Measurements from ENCODE around the gene CXCL5.
"Not testable (repeated sequence)": the region's sequence is repeated elsewhere in the genome, so short reads cannot be mapped to it uniquely, and the experiment has no call there.

CXCL5 gene

GRCh38 chr4:73974352-73974751 lies 24.1 kb downstream of the CXCL5 start:
- FAIRE-seq = no peak
- DNase-seq (ENCODE audit: low spot score) = no peak

GRCh38 chr4:73970945-73971344 lies 27.5 kb downstream of the CXCL5 start:
- DNase-seq (ENCODE audit: low spot score) = no peak
- no peak for FAIRE-seq

- FAIRE-seq = no peak
- no peak for DNase-seq (ENCODE audit: low spot score)
Measured at GRCh38 chr4:73970011-73970410, 28.5 kb downstream of the CXCL5 start.

- DNase-seq (ENCODE audit: low spot score) = no peak
- no peak for FAIRE-seq
Measured at GRCh38 chr4:73967866-73968265, 30.6 kb downstream of the CXCL5 start.

GRCh38 chr4:73964862-73965611 lies 33.4 kb downstream of the CXCL5 start:
- FAIRE-seq (no peak), DNase-seq (ENCODE audit: low spot score) (no peak)

- FAIRE-seq (no peak), DNase-seq (ENCODE audit: low spot score) (no peak)
Measured at GRCh38 chr4:73962724-73963123, 35.8 kb downstream of the CXCL5 start.

GRCh38 chr4:73959041-73959440 lies 39.4 kb downstream of the CXCL5 start:
- not testable (repeated sequence) for DNase-seq (ENCODE audit: low spot score)

GRCh38 chr4:73952352-73952751 lies 46.1 kb downstream of the CXCL5 start:
- DNase-seq (ENCODE audit: low spot score) = no peak
- FAIRE-seq = no peak

More at GRCh38 chr4:73959041-73959440, 39.4 kb downstream of the CXCL5 start:
- not testable (repeated sequence) for FAIRE-seq

- FAIRE-seq; DNase-seq (ENCODE audit: low spot score): not testable (repeated sequence)
Measured at GRCh38 chr4:73950376-73950920, 48.0 kb downstream of the CXCL5 start.

- DNase-seq (ENCODE audit: low spot score) (no peak), FAIRE-seq (no peak)
Measured at GRCh38 chr4:73948990-73949706, 49.3 kb downstream of the CXCL5 start.

GRCh38 chr4:73948291-73948690 lies 50.2 kb downstream of the CXCL5 start:
- DNase-seq (ENCODE audit: low spot score) (no peak), FAIRE-seq (no peak)

GRCh38 chr4:73947239-73947985 lies 51.1 kb downstream of the CXCL5 start:
- DNase-seq (ENCODE audit: low spot score) = no peak
- FAIRE-seq = no peak

GRCh38 chr4:73945674-73946449 lies 52.6 kb downstream of the CXCL5 start:
- DNase-seq (ENCODE audit: low spot score) = no peak
- no peak for FAIRE-seq
